ENCODE results near the gene DNAJC6. TPM values are rescaled to one million over a fixed set of nuclear protein-coding genes. Genes with fewer than 3 reads are reported as not detected.

The DNAJC6 gene
- total and polyA plus RNA-seq, 7 donors = 0.09 to 2.2 (median 0.46) TPM

DNA sequence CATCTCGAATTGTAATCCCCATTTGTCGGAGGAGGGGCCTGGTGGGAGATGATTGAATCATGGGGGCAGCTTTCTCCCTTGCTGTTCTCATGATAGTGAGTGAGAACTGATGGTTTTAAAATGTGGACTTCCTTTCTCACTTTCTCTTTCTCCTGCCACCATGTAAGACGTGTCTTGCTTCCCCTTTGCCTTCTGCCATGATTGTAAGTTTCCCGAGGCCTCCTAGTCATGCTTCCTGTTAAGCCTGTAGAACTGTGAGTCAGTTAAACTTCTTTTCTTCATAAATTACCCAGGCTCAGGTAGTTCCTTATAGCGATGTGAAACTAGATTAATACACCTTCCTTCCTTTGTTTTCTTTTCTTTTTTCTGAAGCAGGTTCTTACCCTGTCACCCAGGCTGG is 13.9 kb downstream of the DNAJC6 start:
- 63 to 71% (median 67%) methylated on average over 5 of the region's 5 CpGs for WGBS, 3 donors
- H3K4me1 ChIP-seq = no peaks in the 10 kb centered on the region
- H3K36me3 ChIP-seq (ENCODE audit: insufficient read depth in 1 of 2, low read depth in 1 of 2) = no peaks in the 10 kb centered on the region
- intact Hi-C loops (cut with DNase I) = no loop called here
- TF ChIP-seq, protein P1, sequence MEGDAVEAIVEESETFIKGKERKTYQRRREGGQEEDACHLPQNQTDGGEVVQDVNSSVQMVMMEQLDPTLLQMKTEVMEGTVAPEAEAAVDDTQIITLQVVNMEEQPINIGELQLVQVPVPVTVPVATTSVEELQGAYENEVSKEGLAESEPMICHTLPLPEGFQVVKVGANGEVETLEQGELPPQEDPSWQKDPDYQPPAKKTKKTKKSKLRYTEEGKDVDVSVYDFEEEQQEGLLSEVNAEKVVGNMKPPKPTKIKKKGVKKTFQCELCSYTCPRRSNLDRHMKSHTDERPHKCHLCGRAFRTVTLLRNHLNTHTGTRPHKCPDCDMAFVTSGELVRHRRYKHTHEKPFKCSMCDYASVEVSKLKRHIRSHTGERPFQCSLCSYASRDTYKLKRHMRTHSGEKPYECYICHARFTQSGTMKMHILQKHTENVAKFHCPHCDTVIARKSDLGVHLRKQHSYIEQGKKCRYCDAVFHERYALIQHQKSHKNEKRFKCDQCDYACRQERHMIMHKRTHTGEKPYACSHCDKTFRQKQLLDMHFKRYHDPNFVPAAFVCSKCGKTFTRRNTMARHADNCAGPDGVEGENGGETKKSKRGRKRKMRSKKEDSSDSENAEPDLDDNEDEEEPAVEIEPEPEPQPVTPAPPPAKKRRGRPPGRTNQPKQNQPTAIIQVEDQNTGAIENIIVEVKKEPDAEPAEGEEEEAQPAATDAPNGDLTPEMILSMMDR (IDR thresholded peaks at IDR 0.05) = no peak
- H3K27ac ChIP-seq = no peak overlapping the region
- DNase-seq = no peak
- H3K9me3 ChIP-seq = no peaks in the 10 kb centered on the region
- H3K27me3 ChIP-seq (ENCODE audit: insufficient read depth in 3 of 3, low read length in 2 of 3) = peaks cover 0 to 4% (median 0%) of the 10 kb centered on the region in 3 donors
- H3K4me3 ChIP-seq = no peak overlapping the region
- no peak for ATAC-seq

DNA sequence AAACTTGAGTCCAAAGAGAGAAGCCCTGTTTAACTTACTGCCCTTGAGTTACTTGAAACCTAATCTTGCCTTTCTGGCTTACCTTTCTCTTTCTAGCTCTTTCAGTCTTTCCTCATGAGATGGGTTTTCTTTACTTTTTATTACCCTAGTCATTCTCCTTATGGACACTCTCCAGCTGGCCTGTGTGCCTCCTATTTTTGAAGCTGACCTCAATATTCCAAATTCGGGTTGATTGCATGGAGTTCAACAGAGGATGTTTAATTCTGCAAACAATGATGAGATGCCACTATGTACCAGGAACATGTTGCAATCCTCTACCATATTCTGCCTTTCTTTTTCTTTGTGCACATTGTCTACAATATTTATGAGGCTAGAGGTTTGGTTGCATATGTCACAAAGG is 20.7 kb downstream of the DNAJC6 start:
- WGBS, 3 donors = 55 to 74% (median 65%) methylated on average over 1 of the region's 1 CpG
- peaks cover 0 to 4% (median 0%) of the 10 kb centered on the region in 3 donors for H3K27me3 ChIP-seq (ENCODE audit: insufficient read depth in 3 of 3, low read length in 2 of 3)
- DNase-seq (no peak), ATAC-seq (no peak)
- TF ChIP-seq, protein P1 (IDR thresholded peaks at IDR 0.05) = no peak
- H3K36me3 ChIP-seq (ENCODE audit: insufficient read depth in 1 of 2, low read depth in 1 of 2) = no peaks in the 10 kb centered on the region
- intact Hi-C loops (cut with DNase I) = no loop called here
- no peaks in the 10 kb centered on the region for H3K4me1 ChIP-seq
- H3K9me3 ChIP-seq = no peaks in the 10 kb centered on the region
- no peak overlapping the region for H3K27ac ChIP-seq
- no peak overlapping the region for H3K4me3 ChIP-seq

DNA sequence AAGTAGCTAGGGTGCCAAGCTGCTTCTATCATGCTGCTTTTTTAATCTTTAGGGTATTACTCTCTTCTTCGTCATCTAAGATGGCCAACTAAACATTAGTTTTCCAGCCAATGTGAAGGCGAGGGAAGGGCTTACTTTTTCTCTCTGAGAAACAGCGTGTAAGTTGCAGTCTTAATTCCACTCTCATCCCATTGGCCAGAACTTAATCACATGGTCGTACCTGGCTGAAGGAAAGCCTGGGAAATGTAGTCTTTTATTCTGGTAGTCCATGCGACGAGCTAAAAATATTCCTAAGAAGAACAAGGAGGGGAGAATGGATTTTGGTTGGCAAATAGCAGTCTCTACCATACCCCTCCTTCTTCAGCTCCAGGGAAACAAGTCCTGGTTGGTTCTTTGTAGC is 21.5 kb downstream of the DNAJC6 start:
- H3K27ac ChIP-seq = no peak overlapping the region
- no peaks in the 10 kb centered on the region for H3K4me1 ChIP-seq
- 64 to 70% (median 65%) methylated on average over 6 of the region's 6 CpGs for WGBS, 3 donors
- ATAC-seq (no peak), DNase-seq (no peak)
- no peaks in the 10 kb centered on the region for H3K9me3 ChIP-seq
- H3K36me3 ChIP-seq (ENCODE audit: insufficient read depth in 1 of 2, low read depth in 1 of 2) = no peaks in the 10 kb centered on the region
- TF ChIP-seq, protein P1 (IDR thresholded peaks at IDR 0.05) = no peak
- intact Hi-C loops (cut with DNase I) = no loop called here
- peaks cover 0 to 4% (median 0%) of the 10 kb centered on the region in 3 donors for H3K27me3 ChIP-seq (ENCODE audit: insufficient read depth in 3 of 3, low read length in 2 of 3)
- H3K4me3 ChIP-seq = no peak overlapping the region

DNA sequence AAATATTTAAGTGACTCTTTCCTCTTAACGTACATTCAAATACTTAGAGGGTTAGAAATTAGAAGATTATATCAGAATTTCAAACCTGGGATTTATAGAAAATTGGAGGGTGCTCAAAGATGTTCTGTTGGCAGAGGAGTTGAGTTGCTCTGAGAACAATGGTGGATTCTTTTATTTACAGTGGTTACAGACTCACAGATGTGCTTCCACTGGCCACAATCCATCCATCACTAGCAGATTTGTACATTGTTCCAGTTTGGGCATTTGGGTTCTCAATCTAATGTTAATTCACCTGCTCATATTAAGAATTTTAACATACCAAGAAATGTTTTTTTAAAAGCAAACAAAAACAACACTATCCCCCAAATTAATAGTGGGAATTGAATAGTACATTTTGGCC is 23.5 kb downstream of the DNAJC6 start:
- no peak for ATAC-seq
- 48 to 63% (median 53%) methylated on average over 1 of the region's 1 CpG for WGBS, 3 donors
- Histone ChIP-seq H3K36me3 (ENCODE audit: insufficient read depth in 1 of 2, low read depth in 1 of 2) (no peaks in the 10 kb centered on the region), H3K4me3 (no peak overlapping the region), H3K9me3 (no peaks in the 10 kb centered on the region), H3K27ac (no peak overlapping the region), H3K4me1 (no peaks in the 10 kb centered on the region), H3K27me3 (ENCODE audit: insufficient read depth in 3 of 3, low read length in 2 of 3) (no peaks in the 10 kb centered on the region)
- DNase-seq = no peak
- TF ChIP-seq, protein P1 (IDR thresholded peaks at IDR 0.05) = no peak
- intact Hi-C loops (cut with DNase I) = loop anchor here in 1 of 2 donors (1.0 kb wide), 1 partner anchor 28 kb away; no protein-coding TSS in a partner anchor

DNA sequence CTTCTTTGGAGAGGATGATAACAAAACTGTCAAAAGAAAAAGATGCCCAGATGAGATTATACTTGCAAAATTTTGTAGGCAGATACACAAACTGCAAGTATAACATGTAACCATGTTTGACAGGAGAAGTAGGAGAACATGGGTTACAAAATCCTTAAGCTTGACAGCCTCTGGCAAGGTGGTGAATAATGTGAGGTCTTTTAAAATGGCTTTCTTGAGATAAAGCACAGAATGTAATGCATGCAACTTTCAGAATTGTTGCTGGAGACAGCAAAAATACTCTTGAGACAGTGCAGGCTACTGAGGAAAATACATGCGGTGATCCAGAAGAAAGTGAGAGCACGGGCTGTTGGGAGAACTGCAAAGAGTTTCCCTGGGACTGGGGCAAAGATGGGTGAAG is 24.7 kb downstream of the DNAJC6 start:
- Histone ChIP-seq H3K36me3 (ENCODE audit: insufficient read depth in 1 of 2, low read depth in 1 of 2) (no peaks in the 10 kb centered on the region), H3K27ac (no peak overlapping the region), H3K9me3 (no peaks in the 10 kb centered on the region), H3K27me3 (ENCODE audit: insufficient read depth in 3 of 3, low read length in 2 of 3) (no peaks in the 10 kb centered on the region), H3K4me3 (no peak overlapping the region), H3K4me1 (no peaks in the 10 kb centered on the region)
- no peak for ATAC-seq
- TF ChIP-seq, protein P1 (IDR thresholded peaks at IDR 0.05) = no peak
- no peak for DNase-seq
- WGBS, 3 donors = 84 to 88% (median 85%) methylated on average over 2 of the region's 2 CpGs
- intact Hi-C loops (cut with DNase I) = no loop called here
